ENCODE data around the gene IFT81.
"Not testable (repeated sequence)": the region's sequence is repeated elsewhere in the genome, so short reads cannot be mapped to it uniquely, and the experiment has no call there.

IFT81 gene

GRCh38 chr12:110124269-110124995 lies at the start of gene IFT81:
Gene IFT81, plus strand, starts transcription at chr12:110124357. Its CDS starts 3,024 bp downstream, at chr12:110127381.
- DNase-seq (ENCODE audit: low read depth in 2 of 2, low spot score in 1 of 2): peak; percentile 94 to 96

GRCh38 chr12:110075880-110076279 lies 48.3 kb upstream of the IFT81 start:
- DNase-seq (ENCODE audit: low read depth in 2 of 2, low spot score in 1 of 2): no peak

- DNase-seq (ENCODE audit: low read depth in 2 of 2, low spot score in 1 of 2): no peak
Observed at GRCh38 chr12:110077800-110078199, 46.4 kb upstream of the IFT81 start.

GRCh38 chr12:110079477-110080400 lies 44.4 kb upstream of the IFT81 start:
- DNase-seq (ENCODE audit: low read depth in 2 of 2, low spot score in 1 of 2): peak; percentile 17 to 55

- DNase-seq (ENCODE audit: low read depth in 2 of 2, low spot score in 1 of 2): no peak
Observed at GRCh38 chr12:110080410-110080809, 43.7 kb upstream of the IFT81 start.

- DNase-seq (ENCODE audit: low read depth in 2 of 2, low spot score in 1 of 2): no peak
Observed at GRCh38 chr12:110084314-110085015, 39.7 kb upstream of the IFT81 start.

GRCh38 chr12:110088216-110088615 lies 35.9 kb upstream of the IFT81 start:
- not testable (repeated sequence) for DNase-seq (ENCODE audit: low read depth in 2 of 2, low spot score in 1 of 2)

- DNase-seq (ENCODE audit: low read depth in 2 of 2, low spot score in 1 of 2): no peak
Observed at GRCh38 chr12:110088936-110089335, 35.2 kb upstream of the IFT81 start.

- DNase-seq (ENCODE audit: low read depth in 2 of 2, low spot score in 1 of 2): no peak
Observed at GRCh38 chr12:110090266-110091135, 33.7 kb upstream of the IFT81 start.

- no peak for DNase-seq (ENCODE audit: low read depth in 2 of 2, low spot score in 1 of 2)
Observed at GRCh38 chr12:110091136-110091711, 32.9 kb upstream of the IFT81 start.

GRCh38 chr12:110093631-110094311 lies 30.4 kb upstream of the IFT81 start:
- no peak for DNase-seq (ENCODE audit: low read depth in 2 of 2, low spot score in 1 of 2)

- peak; percentile 15 to 30 for DNase-seq (ENCODE audit: low read depth in 2 of 2, low spot score in 1 of 2)
Observed at GRCh38 chr12:110100315-110100970, 23.7 kb upstream of the IFT81 start.

GRCh38 chr12:110102255-110102654 lies 21.9 kb upstream of the IFT81 start:
- DNase-seq (ENCODE audit: low read depth in 2 of 2, low spot score in 1 of 2): no peak

GRCh38 chr12:110104188-110105094 lies 19.7 kb upstream of the IFT81 start:
- no peak for DNase-seq (ENCODE audit: low read depth in 2 of 2, low spot score in 1 of 2)

GRCh38 chr12:110105159-110105558 lies 19.0 kb upstream of the IFT81 start:
- no peak for DNase-seq (ENCODE audit: low read depth in 2 of 2, low spot score in 1 of 2)

GRCh38 chr12:110105986-110106385 lies 18.2 kb upstream of the IFT81 start:
- DNase-seq (ENCODE audit: low read depth in 2 of 2, low spot score in 1 of 2): no peak

GRCh38 chr12:110107369-110108281 lies 16.5 kb upstream of the IFT81 start:
- DNase-seq (ENCODE audit: low read depth in 2 of 2, low spot score in 1 of 2): no peak

All from stimulated activated CD8-positive, alpha-beta memory T cell treated with anti-CD3 and anti-CD28 coated beads, Interleukin-4, amount 100 ng/mL, for 1 hour (primary cell).